H1 (cell line): ENCODE results near the gene GRAMD1B. TPM values are rescaled to one million over a fixed set of nuclear protein-coding genes. Genes with fewer than 3 reads are reported as not detected.

ENCODE experiments used
- CTCF ChIA-PET: fragments of 300-600 bp; sonication (Branson Sonifier 250); formaldehyde crosslinking; loops from one replicate; lab custom pipeline; 2021; ENCODE audit not compliant: partially characterized antibody; lab: Charles Lee
- POLR2A ChIA-PET: fragments of 300-600 bp; sonication (Branson Sonifier 250); formaldehyde crosslinking; loops from one replicate; lab custom pipeline; 2021; ENCODE audit warnings: inconsistent platforms; ENCODE audit not compliant: partially characterized antibody; lab: Charles Lee
- DNase-seq, 2 experiments: peaks; one replicate each; pipeline versions ENCODE4 v3.0.0 to v3.0.0-alpha.2; 2010 to 2022; ENCODE audit warnings: low spot score in 2 of 2, low read depth in 1 of 2, mixed read lengths in 1 of 2
- FAIRE-seq: peaks from 2 replicates; lab custom pipeline; 2011; peaks lifted over from hg19 to GRCh38; lab: Jason Lieb, UNC
- H2AFZ ChIP-seq: 2 replicates; pipeline ENCODE4 v1.8.1; 2012; ENCODE audit warnings: low read length, inconsistent platforms
- H2AK5ac ChIP-seq: 2 replicates; pipeline ENCODE4 v1.6.1; 2013; ENCODE audit warnings: low read depth, low read length
- H2BK120ac ChIP-seq: replicated peaks from 2 replicates; pipeline ENCODE3; 2013; ENCODE audit warnings: low read depth, low read length, inconsistent platforms
- H2BK12ac ChIP-seq: 2 replicates; pipeline ENCODE4 v1.6.1; 2013; ENCODE audit warnings: low read depth, low read length
- H2BK15ac ChIP-seq: 2 replicates; pipeline ENCODE4 v1.6.1; 2013; ENCODE audit warnings: low read length
- H2BK20ac ChIP-seq: 2 replicates; pipeline ENCODE4 v1.6.1; 2013; ENCODE audit warnings: low read length
- H2BK5ac ChIP-seq: 2 replicates; pipeline ENCODE4 v1.6.1; 2013; ENCODE audit warnings: low read depth, low read length
- H3K14ac ChIP-seq: 2 replicates; pipeline ENCODE4 v1.6.1; 2013; ENCODE audit warnings: inconsistent platforms; ENCODE audit not compliant: insufficient read length
- H3K18ac ChIP-seq: 2 replicates; pipeline ENCODE4 v1.6.1; 2013; ENCODE audit warnings: low read length; ENCODE audit errors: extremely low read depth
- H3K23ac ChIP-seq: 2 replicates; pipeline ENCODE4 v1.6.1; 2013; ENCODE audit warnings: inconsistent platforms; ENCODE audit not compliant: insufficient read length
- H3K23me2 ChIP-seq: 2 replicates; pipeline ENCODE4 v1.6.1; 2013; ENCODE audit warnings: low read depth, low read length
- H3K27ac ChIP-seq: 2 replicates; pipeline ENCODE4 v1.6.1; 2011; ENCODE audit warnings: low read depth, low read length, inconsistent platforms
- H3K27me3 ChIP-seq, 4 experiments: replicated peaks in 1 of 4; 1 replicate in 1 of 4; 2 replicates in 3 of 4; pipeline versions ENCODE4 v1.6.1 to v1.8.1; 2011 to 2013; ENCODE audit warnings: low read length in 3 of 4, mild to moderate bottlenecking in 3 of 4, inconsistent platforms in 2 of 4, mixed read lengths in 2 of 4, moderate library complexity in 1 of 4; ENCODE audit not compliant: control insufficient read depth in 3 of 4, insufficient read depth in 3 of 4; ENCODE audit errors: extremely low read depth in 1 of 4
- H3K36me3 ChIP-seq, 4 experiments: 2 replicates each; pipeline versions ENCODE4 v1.6.1 to v1.8.1; 2011 to 2013; ENCODE audit warnings: mild to moderate bottlenecking in 4 of 4, low read length in 3 of 4, moderate library complexity in 2 of 4, control low read depth in 1 of 4, inconsistent platforms in 1 of 4; ENCODE audit not compliant: insufficient read depth in 4 of 4, control insufficient read depth in 2 of 4
- H3K4ac ChIP-seq: replicated peaks from 2 replicates; pipeline ENCODE3; 2013; ENCODE audit warnings: low read length, low read depth, mixed read lengths, inconsistent platforms; ENCODE audit not compliant: insufficient read length
- H3K4me1 ChIP-seq, 4 experiments: replicated peaks in 1 of 4; 1 replicate in 1 of 4; 2 replicates in 3 of 4; pipeline versions ENCODE4 v1.6.1 to v1.8.1; 2011 to 2013; ENCODE audit warnings: low read length in 3 of 4, inconsistent platforms in 2 of 4, mixed read lengths in 1 of 4; ENCODE audit not compliant: insufficient read depth in 4 of 4, control insufficient read depth in 3 of 4
- H3K4me2 ChIP-seq, 2 experiments: 2 replicates each; pipeline versions ENCODE4 v1.6.1 to v1.8.1; 2011 to 2013; ENCODE audit warnings: low read depth in 2 of 2, low read length in 2 of 2, control low read depth in 1 of 2, inconsistent platforms in 1 of 2, mild to moderate bottlenecking in 1 of 2; ENCODE audit not compliant: insufficient read depth in 1 of 2
- H3K4me3 ChIP-seq, 4 experiments: fragments of 200-600, 300-600 bp in 1 of 4; sonication (generic), shearing (Covaris generic), sonication (Bioruptor Twin) in 1 of 4; 2 replicates each; pipeline versions ENCODE4 v1.5.1 to v1.8.1; 2011 to 2016; ENCODE audit warnings: low read length in 4 of 4, low read depth in 3 of 4, control low read depth in 2 of 4, inconsistent platforms in 2 of 4, mild to moderate bottlenecking in 2 of 4, mixed read lengths in 1 of 4, moderate library complexity in 1 of 4; ENCODE audit not compliant: insufficient read depth in 2 of 4; ENCODE audit errors: extremely low read depth in 1 of 4
- H3K56ac ChIP-seq: replicated peaks from 2 replicates; pipeline ENCODE3; 2013; ENCODE audit warnings: low read depth, mild to moderate bottlenecking, mixed read lengths, low read length, inconsistent platforms; ENCODE audit not compliant: insufficient read length
- H3K79me1 ChIP-seq: 2 replicates; pipeline ENCODE4 v1.6.1; 2013; ENCODE audit warnings: low read depth, low read length, control low read depth
- H3K79me2 ChIP-seq, 2 experiments: 2 replicates each; pipeline versions ENCODE4 v1.6.1 to v1.8.1; 2012 to 2013; ENCODE audit warnings: low read length in 2 of 2, mild to moderate bottlenecking in 2 of 2, inconsistent platforms in 1 of 2; ENCODE audit not compliant: insufficient read depth in 2 of 2, control insufficient read depth in 1 of 2
- H3K9ac ChIP-seq, 4 experiments: replicated peaks in 1 of 4; 1 replicate in 1 of 4; 2 replicates in 3 of 4; pipeline versions ENCODE4 v1.6.1 to v1.8.1; 2011 to 2013; ENCODE audit warnings: low read depth in 3 of 4, low read length in 3 of 4, control low read depth in 2 of 4, mild to moderate bottlenecking in 2 of 4, moderate library complexity in 2 of 4, inconsistent platforms in 1 of 4; ENCODE audit errors: extremely low read depth in 1 of 4
- H3K9me3 ChIP-seq, 2 experiments: 2 replicates each; pipeline versions ENCODE4 v1.6.1 to v1.8.1; 2012 to 2013; ENCODE audit warnings: mild to moderate bottlenecking in 2 of 2, moderate library complexity in 2 of 2, control low read depth in 1 of 2, inconsistent platforms in 1 of 2, low read depth in 1 of 2, low read length in 1 of 2, mixed read lengths in 1 of 2; ENCODE audit not compliant: insufficient read depth in 2 of 2
- H4K20me1 ChIP-seq, 2 experiments: replicated peaks in 1 of 2; 2 replicates each; pipeline versions ENCODE3 to v1.8.1; 2011 to 2013; ENCODE audit warnings: inconsistent platforms in 2 of 2, low read length in 2 of 2, mild to moderate bottlenecking in 1 of 2; ENCODE audit not compliant: insufficient read depth in 2 of 2, control insufficient read depth in 1 of 2
- H4K5ac ChIP-seq: 2 replicates; pipeline ENCODE4 v1.6.1; 2013; ENCODE audit warnings: low read length, low read depth, mixed read lengths, inconsistent platforms; ENCODE audit not compliant: insufficient read length
- H4K8ac ChIP-seq: 2 replicates; pipeline ENCODE4 v1.8.0; 2013; ENCODE audit warnings: mild to moderate bottlenecking, moderate library complexity, low read length, inconsistent platforms; ENCODE audit not compliant: insufficient read depth; ENCODE audit errors: extremely low read depth
- H4K91ac ChIP-seq: replicated peaks from 2 replicates; pipeline ENCODE3; 2013; ENCODE audit warnings: low read length, mixed read lengths, inconsistent platforms; ENCODE audit not compliant: insufficient read length
- ATF3 ChIP-seq: IDR thresholded peaks from 2 replicates; pipeline ENCODE4 v1.6.1; 2011; ENCODE audit warnings: low read depth, mild to moderate bottlenecking, low read length; ENCODE audit not compliant: insufficient read depth
- BRCA1 ChIP-seq: IDR thresholded peaks from 2 replicates; pipeline ENCODE4 v1.6.1; 2012; ENCODE audit warnings: low read depth, low read length, improper control_type of control experiment
- CHD2 ChIP-seq: IDR thresholded peaks from 2 replicates; pipeline ENCODE4 v1.6.1; 2012; ENCODE audit warnings: low read length, improper control_type of control experiment
- EZH2 ChIP-seq: fragments of 200-600 bp; sonication (generic); IDR thresholded peaks from 2 replicates; pipeline ENCODE4 v1.7.1; 2012; ENCODE audit warnings: low read depth, mild to moderate bottlenecking, moderate library complexity, low read length, inconsistent platforms; ENCODE audit not compliant: severe bottlenecking
- GABPA ChIP-seq: IDR thresholded peaks from 2 replicates; pipeline ENCODE4 v1.6.1; 2011; ENCODE audit warnings: mild to moderate bottlenecking, low read length, moderate library complexity, borderline replicate concordance; ENCODE audit not compliant: insufficient read depth
- GTF2F1 ChIP-seq: IDR thresholded peaks from 2 replicates; pipeline ENCODE4 v1.6.1; 2012; ENCODE audit warnings: low read depth, low read length, improper control_type of control experiment, borderline replicate concordance
- HDAC2 ChIP-seq, 2 experiments: fragments of 300-600 bp in 1 of 2; sonication (generic) in 1 of 2; IDR thresholded peaks; 2 replicates each; pipeline ENCODE4 v1.6.1; 2011 to 2012; ENCODE audit warnings: low read depth in 2 of 2, low read length in 2 of 2, mild to moderate bottlenecking in 2 of 2, moderate library complexity in 2 of 2, borderline replicate concordance in 1 of 2, inconsistent platforms in 1 of 2
- JUND ChIP-seq: IDR thresholded peaks from 2 replicates; pipeline ENCODE4 v1.6.1; 2011; ENCODE audit warnings: mild to moderate bottlenecking, improper control_type of control experiment, low read length
- PHF8 ChIP-seq: fragments of 200-600 bp; sonication (generic); conservative IDR thresholded peaks from 2 replicates; pipeline ENCODE4 v1.7.1; 2012; ENCODE audit warnings: low read depth, mild to moderate bottlenecking, inconsistent platforms, low read length, moderate library complexity
- POLR2A ChIP-seq, 2 experiments: IDR thresholded peaks; 1 replicate in 1 of 2; 2 replicates in 1 of 2; pipeline ENCODE4 v1.6.1; 2011; ENCODE audit warnings: low read depth in 2 of 2, low read length in 2 of 2, mild to moderate bottlenecking in 2 of 2; ENCODE audit errors: control extremely low read depth in 1 of 2
- SP1 ChIP-seq: IDR thresholded peaks from 2 replicates; pipeline ENCODE4 v1.6.1; 2011; ENCODE audit warnings: low read depth, low read length
- ZNF274 ChIP-seq: IDR thresholded peaks from 2 replicates; pipeline ENCODE4 v1.7.0; 2012; ENCODE audit warnings: low read length, borderline replicate concordance; ENCODE audit errors: extremely low read depth
- WGBS, 2 experiments: shearing (Covaris generic) in 1 of 2; methylation state at CpG; one replicate each; pipeline versions ENCODE4 v1.1.6 to v1.1.7; 2013 to 2015; ENCODE audit warnings: low lambda C conversion rate in 2 of 2, mixed read lengths in 2 of 2, inconsistent platforms in 1 of 2, low coverage in 1 of 2, missing lambda C conversion rate in 1 of 2; ENCODE audit not compliant: insufficient replicate concordance in 2 of 2, insufficient coverage in 1 of 2, insufficient read length in 1 of 2; ENCODE audit errors: extremely low coverage in 1 of 2, missing lambda C conversion rate in 1 of 2; 5-methylcytosine and 5-hydroxymethylcytosine counted together
- polyA plus RNA-seq, 7 experiments: library from polyadenylated mRNA; depleted of rRNA in 3 of 7; stranded (reverse) in 5 of 7; unstranded in 2 of 7; fragments of >200 nt in 5 of 7; fragments of 200-250 nt in 2 of 7; gene quantifications; 1 replicate in 5 of 7; 2 replicates in 1 of 7; 4 replicates in 1 of 7; pipeline versions ENCODE4 v1.2.1 to v1.2.3, GENCODE V29; 2011 to 2013; ENCODE audit warnings: missing spikeins in 2 of 7, mixed read lengths in 2 of 7
- total RNA-seq: library from RNA; stranded (reverse); fragmentation: NEBNext Ultra II Directional; extraction: Animal tissue kit (Norgen Biotek cat#: 25700); gene quantifications from 2 replicates; pipeline ENCODE4 v1.2.1, GENCODE V29; 2021

Gene GRAMD1B
- total and polyA plus RNA-seq, 2 of the 8 experiments (the other 6 are each of a cell fraction or from before 2014, with no cell fraction given) = 10.1 to 21.2 TPM

GRCh38 chr11:123671534-123671933 lies 241.5 kb downstream of the GRAMD1B start:
- Histone ChIP-seq H2BK12ac (no peak overlapping the region), H2BK15ac (no peak overlapping the region), H3K56ac (no peak overlapping the region), H3K27me3 (no peaks in the 10 kb centered on the region; a peak in 1 of 7 replicates), H3K23ac (no peak overlapping the region), H3K9me3 (no peaks in the 10 kb centered on the region), H3K23me2 (no peaks in the 10 kb centered on the region), H2AFZ (no peak overlapping the region; the same call in 1 of the 2 replicates), H3K4me2 (no peak overlapping the region; a peak in 1 of 4 replicates), H2BK5ac (no peak overlapping the region), H3K79me2 (no peaks in the 10 kb centered on the region), H4K8ac (no peak overlapping the region), H3K79me1 (no peaks in the 10 kb centered on the region), H2AK5ac (no peak overlapping the region), H3K18ac (no peak overlapping the region), H3K4ac (no peak overlapping the region), H4K91ac (no peak overlapping the region), H4K20me1 (no peaks in the 10 kb centered on the region), H4K5ac (no peak overlapping the region), H3K36me3 (no peaks in the 10 kb centered on the region), H3K27ac (no peak overlapping the region), H3K14ac (no peak overlapping the region), H3K4me1 (peaks cover 0 to 5% (median under 1%) of the 10 kb centered on the region in 4 experiments; a peak in 2 of 7 replicates), H2BK120ac (no peak overlapping the region), H3K4me3 (no peak overlapping the region), H2BK20ac (no peak overlapping the region), H3K9ac (no peak overlapping the region)
- 64% methylated on average over 9 of the region's 9 CpGs; no CpG with 5 or more reads in 1 of the 2 experiments for WGBS, 2 experiments
- FAIRE-seq (no peak), DNase-seq (no peak)
- CTCF ChIA-PET = interaction anchor here (0.9 to 4.3 kb wide), 12 partner anchors 9 to 39 kb away, joined by 3 to 18 read pairs (median 5); partner anchors contain the start of gene SCN3B
- TF ChIP-seq POLR2A (IDR thresholded peaks at IDR 0.05; ENCODE audit: control extremely low read depth in 1 of 2, low read depth in 2 of 2, low read length in 2 of 2) = no peak
- TF ChIP-seq PHF8 = no peak
- no peak for TF ChIP-seq JUND
- no peak for TF ChIP-seq SP1
- no peak for TF ChIP-seq ATF3
- no peak for TF ChIP-seq GABPA
- no peak for TF ChIP-seq HDAC2 (IDR thresholded peaks at IDR 0.05; ENCODE audit: borderline replicate concordance in 1 of 2, low read depth in 2 of 2, low read length in 2 of 2)
- no peak for TF ChIP-seq BRCA1
- TF ChIP-seq EZH2 = no peak
- TF ChIP-seq CHD2 = no peak
- no peak for TF ChIP-seq ZNF274
- TF ChIP-seq GTF2F1 = no peak
- POLR2A ChIA-PET = interaction anchor here (1.1 to 1.5 kb wide), 2 partner anchors 17 to 73 kb away, joined by 3 read pairs; partner anchors contain the start of gene SCN3B
